ENCODE measurements around the gene SFXN3. TPM values are rescaled to one million over a fixed set of nuclear protein-coding genes. Genes with fewer than 3 reads are reported as not detected.

The SFXN3 gene
- total and polyA plus RNA-seq, 2 donors from 2014 or later: 23.3 to 51.6 TPM

DNA sequence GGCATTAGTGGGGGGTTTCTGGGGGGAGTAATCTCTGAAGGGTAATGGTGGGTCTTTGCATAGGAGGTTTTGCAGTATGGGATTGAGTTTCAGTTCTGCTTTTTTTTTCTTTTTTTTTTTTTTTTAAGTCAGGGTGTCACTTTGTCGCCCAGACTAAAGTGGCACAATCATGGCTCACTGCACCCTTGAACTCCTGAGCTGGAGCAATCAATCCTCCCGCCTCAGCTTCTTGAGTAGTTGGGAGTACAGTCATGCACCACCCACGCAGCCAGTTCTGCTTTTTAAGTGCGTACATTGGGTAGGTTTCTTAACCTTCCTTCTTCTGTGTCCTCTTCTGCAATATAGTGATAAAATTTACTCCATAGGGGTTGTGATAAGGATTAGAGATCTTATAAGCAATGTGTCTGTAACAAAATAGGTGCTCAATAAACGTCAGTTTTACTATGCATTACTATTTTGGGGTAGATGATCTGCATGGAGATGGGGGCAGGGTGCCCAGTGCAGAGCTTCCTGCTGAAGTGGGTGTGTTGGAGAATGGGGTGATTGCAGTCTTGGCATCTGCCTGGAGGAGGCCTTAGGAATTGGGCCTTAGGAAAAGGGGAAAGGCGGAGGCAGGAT, 40.3 kb downstream of the SFXN3 start:
- H3K27ac ChIP-seq (ENCODE audit: low read depth in 2 of 2, low read length in 2 of 2): no peak overlapping the region
- DNase-seq: no peak
- intact Hi-C loops (cut with DNase I): no loop called here
- FAIRE-seq: no peak
- no peaks in the 10 kb centered on the region for H3K36me3 ChIP-seq (ENCODE audit: control insufficient read depth in 2 of 3, insufficient read depth in 3 of 3, low read length in 3 of 3)
- TF ChIP-seq, protein P1, sequence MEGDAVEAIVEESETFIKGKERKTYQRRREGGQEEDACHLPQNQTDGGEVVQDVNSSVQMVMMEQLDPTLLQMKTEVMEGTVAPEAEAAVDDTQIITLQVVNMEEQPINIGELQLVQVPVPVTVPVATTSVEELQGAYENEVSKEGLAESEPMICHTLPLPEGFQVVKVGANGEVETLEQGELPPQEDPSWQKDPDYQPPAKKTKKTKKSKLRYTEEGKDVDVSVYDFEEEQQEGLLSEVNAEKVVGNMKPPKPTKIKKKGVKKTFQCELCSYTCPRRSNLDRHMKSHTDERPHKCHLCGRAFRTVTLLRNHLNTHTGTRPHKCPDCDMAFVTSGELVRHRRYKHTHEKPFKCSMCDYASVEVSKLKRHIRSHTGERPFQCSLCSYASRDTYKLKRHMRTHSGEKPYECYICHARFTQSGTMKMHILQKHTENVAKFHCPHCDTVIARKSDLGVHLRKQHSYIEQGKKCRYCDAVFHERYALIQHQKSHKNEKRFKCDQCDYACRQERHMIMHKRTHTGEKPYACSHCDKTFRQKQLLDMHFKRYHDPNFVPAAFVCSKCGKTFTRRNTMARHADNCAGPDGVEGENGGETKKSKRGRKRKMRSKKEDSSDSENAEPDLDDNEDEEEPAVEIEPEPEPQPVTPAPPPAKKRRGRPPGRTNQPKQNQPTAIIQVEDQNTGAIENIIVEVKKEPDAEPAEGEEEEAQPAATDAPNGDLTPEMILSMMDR (IDR thresholded peaks at IDR 0.05; ENCODE audit: borderline replicate concordance, extremely low read depth, insufficient read depth): no peak
- no peak overlapping the region for H3K9ac ChIP-seq (ENCODE audit: low read length in 3 of 3)
- peaks cover 2% of the 10 kb centered on the region for H3K27me3 ChIP-seq (ENCODE audit: control insufficient read depth, insufficient read depth, low read length)
- H3K4me1 ChIP-seq (ENCODE audit: control insufficient read depth in 2 of 3, insufficient read depth in 2 of 3, low read depth in 1 of 3, low read length in 3 of 3): peaks cover 0 to 9% (median 0%) of the 10 kb centered on the region in 3 donors
- no peaks in the 10 kb centered on the region for H3K9me3 ChIP-seq (ENCODE audit: control insufficient read depth in 2 of 3, insufficient read depth in 1 of 3, low read length in 3 of 3)
- no peak overlapping the region for H3K4me3 ChIP-seq (ENCODE audit: low read length in 3 of 3)

DNA sequence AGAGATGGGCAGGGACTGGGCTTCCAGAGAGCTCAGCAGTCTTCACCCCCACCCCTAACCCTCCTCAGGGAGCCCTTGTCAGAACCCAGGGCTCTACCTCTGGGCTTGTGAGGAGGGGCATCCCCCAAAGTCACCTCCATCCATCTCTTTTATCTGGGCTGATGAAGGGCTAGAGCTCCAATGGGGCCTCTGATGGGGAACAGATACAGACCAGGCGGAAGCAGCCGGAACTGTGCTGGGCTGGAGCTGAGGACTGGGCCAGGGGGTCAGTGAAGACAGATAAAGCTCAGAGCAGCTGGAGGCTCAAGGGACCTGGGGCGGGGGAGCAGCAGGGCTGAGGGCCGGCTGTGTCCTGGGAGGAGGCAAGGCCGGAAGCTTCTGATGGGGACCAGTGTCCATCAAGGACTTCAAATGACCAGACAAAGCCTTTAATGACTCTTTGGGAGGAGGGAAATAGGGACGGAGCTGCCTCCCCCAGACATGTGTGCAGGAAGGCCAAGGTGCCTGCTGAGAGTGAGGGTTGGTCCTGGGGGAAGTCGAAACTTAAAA, 40.9 kb downstream of the SFXN3 start:
- Histone ChIP-seq H3K36me3 (ENCODE audit: control insufficient read depth in 2 of 3, insufficient read depth in 3 of 3, low read length in 3 of 3) (no peaks in the 10 kb centered on the region), H3K9me3 (ENCODE audit: control insufficient read depth in 2 of 3, insufficient read depth in 1 of 3, low read length in 3 of 3) (no peaks in the 10 kb centered on the region), H3K27me3 (ENCODE audit: control insufficient read depth, insufficient read depth, low read length) (peaks cover 2% of the 10 kb centered on the region), H3K4me3 (ENCODE audit: low read length in 3 of 3) (no peak overlapping the region), H3K9ac (ENCODE audit: low read length in 3 of 3) (no peak overlapping the region), H3K4me1 (ENCODE audit: control insufficient read depth in 2 of 3, insufficient read depth in 2 of 3, low read depth in 1 of 3, low read length in 3 of 3) (peaks cover 0 to 6% (median 0%) of the 10 kb centered on the region in 3 donors), H3K27ac (ENCODE audit: low read depth in 2 of 2, low read length in 2 of 2) (no peak overlapping the region)
- TF ChIP-seq, protein P1 (IDR thresholded peaks at IDR 0.05; ENCODE audit: borderline replicate concordance, extremely low read depth, insufficient read depth): no peak
- no peak for FAIRE-seq
- intact Hi-C loops (cut with DNase I): no loop called here
- DNase-seq: peak in 1 of 5 donors; percentile 61

DNA sequence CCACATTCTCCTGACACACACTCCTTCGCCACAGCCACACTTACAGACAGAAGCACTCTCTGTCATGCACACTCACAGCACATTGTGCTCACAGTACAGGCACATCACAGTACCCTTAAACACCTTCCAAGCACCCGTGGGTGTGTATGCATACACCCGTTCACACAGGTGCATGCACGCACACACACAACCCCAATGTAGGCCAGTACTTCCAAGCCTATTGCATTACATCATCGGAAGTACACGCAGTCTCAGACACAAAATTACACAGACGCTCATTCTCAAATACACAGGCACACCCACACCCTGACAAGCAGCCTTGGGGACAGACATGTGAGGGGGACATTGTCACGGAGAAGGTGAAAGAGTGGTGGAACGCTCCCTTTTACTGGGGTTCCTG, 41.9 kb downstream of the SFXN3 start:
- DNase-seq (no peak), FAIRE-seq (no peak)
- H3K9ac ChIP-seq (ENCODE audit: low read length in 3 of 3): no peak overlapping the region
- TF ChIP-seq, protein P1 (IDR thresholded peaks at IDR 0.05; ENCODE audit: borderline replicate concordance, extremely low read depth, insufficient read depth): no peak
- intact Hi-C loops (cut with DNase I): no loop called here
- H3K27ac ChIP-seq (ENCODE audit: low read depth in 2 of 2, low read length in 2 of 2): no peak overlapping the region
- no peaks in the 10 kb centered on the region for H3K36me3 ChIP-seq (ENCODE audit: control insufficient read depth in 2 of 3, insufficient read depth in 3 of 3, low read length in 3 of 3)
- no peaks in the 10 kb centered on the region for H3K4me1 ChIP-seq (ENCODE audit: control insufficient read depth in 2 of 3, insufficient read depth in 2 of 3, low read depth in 1 of 3, low read length in 3 of 3)
- no peaks in the 10 kb centered on the region for H3K9me3 ChIP-seq (ENCODE audit: control insufficient read depth in 2 of 3, insufficient read depth in 1 of 3, low read length in 3 of 3)
- no peak overlapping the region for H3K4me3 ChIP-seq (ENCODE audit: low read length in 3 of 3)
- peaks cover 2% of the 10 kb centered on the region for H3K27me3 ChIP-seq (ENCODE audit: control insufficient read depth, insufficient read depth, low read length)

Data from kidney (tissue), 14 donors.